Measurements from ENCODE around the gene CST7.
A peak's percentile ranks its signal among the peaks of the same experiment; 100 is the strongest.

Gene CST7

DNA sequence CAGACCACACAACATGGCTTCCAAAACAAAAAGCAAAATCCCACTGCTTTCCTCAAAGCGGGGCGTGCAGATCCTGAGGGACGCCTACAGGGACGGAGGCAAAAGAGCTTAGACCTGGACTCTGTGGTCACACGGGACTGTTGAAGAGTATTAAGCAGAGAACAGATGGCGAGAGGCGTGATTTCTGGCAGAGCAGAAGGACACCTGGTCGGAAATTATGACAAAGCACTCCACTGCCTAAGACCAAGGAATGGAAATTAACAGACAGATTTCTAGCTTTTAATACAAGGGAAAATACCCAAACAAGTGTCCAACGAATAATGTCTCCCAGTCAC, 15.4 kb downstream of the CST7 start:
- DNase-seq (ENCODE audit: low spot score): no peak

DNA sequence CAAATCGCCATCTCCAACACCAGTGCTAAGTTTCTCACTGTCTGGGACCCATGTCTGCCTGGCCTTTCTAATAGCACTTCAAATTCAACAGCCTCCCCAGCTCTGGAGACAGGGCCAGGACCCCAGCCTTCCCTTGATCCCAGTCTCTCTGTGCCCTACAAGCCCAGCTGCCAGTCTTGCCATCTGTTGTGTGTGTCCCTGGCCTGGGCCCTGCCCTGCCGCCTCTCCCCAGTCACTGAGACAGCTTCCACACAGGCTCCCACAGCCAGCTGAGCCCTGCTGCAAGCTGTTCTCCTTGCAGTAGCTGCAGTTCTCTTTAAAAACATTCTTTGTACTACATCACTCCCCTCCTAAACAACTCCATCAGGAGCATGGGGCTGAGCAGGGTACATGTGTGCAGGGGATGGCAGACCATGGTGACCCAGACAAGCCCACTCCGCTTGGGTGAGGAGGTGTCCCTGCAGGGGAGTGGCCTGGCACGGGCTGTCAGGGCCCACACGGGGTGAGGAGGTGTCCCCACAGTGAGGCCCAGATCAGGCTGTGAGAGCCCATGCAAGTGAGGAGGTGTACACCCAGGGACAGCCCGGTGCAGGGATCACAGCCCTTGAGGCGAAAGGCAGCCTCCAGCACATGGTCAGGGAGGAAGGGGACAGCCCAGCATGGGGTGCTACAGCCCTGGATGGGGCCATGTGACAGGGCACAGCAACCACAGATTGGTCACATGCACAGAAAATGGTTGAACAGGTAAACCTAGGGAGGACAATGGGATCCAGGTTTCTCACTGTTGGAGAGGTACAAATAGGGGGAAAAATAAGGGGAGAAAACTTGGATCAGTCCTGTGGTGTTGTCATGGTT, 16.2 kb downstream of the CST7 start:
- no peak for DNase-seq (ENCODE audit: low spot score)

DNA sequence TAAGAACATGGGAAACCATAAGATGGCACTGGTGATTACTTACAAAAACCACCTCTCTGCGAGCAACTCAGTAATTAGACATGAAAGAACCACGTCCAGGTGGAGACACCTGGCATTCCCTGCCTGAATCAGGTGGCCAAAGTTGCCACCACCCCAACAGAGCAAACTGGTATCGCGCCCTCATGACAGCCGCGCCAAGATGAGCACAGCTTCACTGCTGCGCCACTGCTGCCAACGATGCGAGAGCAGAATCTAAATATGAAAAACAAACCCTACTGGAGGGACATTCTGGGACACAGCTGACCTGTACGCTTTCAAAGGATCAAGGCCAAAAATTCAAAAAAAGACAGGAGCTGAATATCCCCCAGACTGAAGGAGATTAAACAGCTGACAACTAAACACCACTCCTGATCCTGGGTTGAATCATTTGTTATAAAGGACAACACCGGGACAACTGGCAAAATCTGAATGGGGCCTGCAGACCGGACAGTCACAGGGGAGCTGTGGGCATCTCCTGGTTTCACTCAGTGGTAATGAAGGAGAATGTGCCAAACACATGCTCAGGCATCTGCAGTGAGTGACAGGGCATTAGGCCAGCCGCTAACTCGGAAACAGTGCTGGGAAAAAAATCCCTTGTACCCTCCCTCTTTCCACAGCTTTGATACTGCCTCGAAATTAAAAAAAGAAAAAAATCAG, 17.4 kb downstream of the CST7 start:
- no peak for DNase-seq (ENCODE audit: low spot score)

- no peak for DNase-seq (ENCODE audit: low spot score)
Observed at GRCh38 chr20:24968278-24968800, 19.3 kb downstream of the CST7 start.

DNA sequence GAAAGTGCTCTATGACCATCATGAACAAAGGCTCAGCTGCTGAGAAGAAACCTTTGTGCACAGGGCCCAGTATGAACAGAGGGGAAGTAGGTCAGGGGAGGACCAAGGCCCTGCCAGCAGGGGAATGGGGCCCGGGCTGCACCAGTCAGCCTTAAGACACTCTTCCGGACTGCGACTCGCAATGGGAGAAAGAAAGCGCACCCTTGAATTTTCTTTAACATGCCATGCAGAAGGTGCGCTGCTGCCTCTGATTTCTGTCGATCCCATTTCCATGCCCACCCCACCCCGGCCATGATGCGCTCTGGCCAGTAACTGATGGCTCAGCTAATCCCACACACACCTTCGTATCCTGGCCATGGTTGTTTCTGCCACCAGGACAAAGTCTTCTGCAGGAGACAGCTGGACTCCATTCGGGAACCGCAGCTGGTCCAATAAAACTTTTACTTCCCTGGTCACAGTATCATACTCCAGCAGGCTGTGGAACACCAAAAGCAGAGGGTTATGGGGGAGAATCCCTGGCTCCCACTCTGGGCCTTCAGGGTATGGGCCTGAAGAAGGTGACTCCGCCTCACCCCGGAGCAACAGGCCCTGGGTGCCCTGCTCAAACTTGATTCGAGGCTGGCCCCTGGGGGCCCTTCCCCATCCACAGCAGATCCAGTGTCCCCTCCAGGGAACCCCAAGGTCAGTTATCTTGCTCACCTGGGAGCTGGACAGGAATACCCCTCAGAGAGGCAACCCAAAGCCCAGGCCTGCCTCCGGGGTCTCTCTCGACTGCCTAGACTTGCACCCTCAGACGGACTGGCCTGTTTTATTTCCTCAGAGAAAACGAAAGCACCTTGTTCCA, 20.3 kb downstream of the CST7 start:
- no peak for DNase-seq (ENCODE audit: low spot score)

DNA sequence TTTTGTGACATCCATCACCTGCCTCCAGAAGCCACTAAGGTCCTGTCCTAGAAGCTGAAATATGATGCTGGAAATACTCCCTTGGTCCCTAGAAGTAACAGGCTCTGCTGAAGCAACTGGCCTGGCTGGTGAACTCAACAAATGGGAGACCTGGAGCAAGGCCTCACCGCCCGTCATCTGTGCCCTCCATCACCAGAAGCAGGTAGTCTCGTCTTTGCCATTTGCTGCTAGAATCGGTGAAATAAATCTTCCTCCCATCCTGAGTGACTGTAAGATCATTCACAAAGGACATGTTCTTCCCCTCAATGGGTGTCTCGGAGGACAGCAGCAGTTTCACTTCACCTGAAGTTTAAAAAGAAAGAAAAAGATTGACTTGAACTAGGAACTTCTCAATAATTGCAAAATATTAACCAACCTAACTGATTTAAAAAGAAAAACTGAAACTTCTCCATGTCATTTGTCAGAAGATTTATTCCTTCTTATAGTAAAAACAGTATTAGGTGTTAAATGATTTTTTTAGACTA, 21.0 kb downstream of the CST7 start:
- no peak for DNase-seq (ENCODE audit: low spot score)

DNA sequence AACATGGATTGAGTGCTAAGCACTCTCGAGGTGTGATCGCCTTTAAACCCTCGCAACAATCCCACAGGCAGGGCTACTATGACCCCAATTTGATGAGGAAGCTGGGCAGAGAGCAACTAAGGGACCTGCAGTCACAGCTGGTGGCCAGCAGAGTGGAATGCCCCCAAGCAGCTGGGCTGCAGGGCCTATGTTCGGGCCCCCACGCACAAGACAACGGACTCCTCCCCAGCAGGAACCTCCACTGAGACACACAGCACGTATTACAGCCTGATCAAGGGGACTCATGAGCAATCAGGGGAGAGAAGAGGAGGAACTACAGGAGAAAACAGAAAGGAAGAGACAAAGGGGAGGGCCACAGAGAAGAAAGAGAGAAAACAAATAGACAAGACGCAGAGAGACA, 21.7 kb downstream of the CST7 start:
- peak; percentile 57 for DNase-seq (ENCODE audit: low spot score)

GRCh38 chr20:24971376-24972101, 22.5 kb downstream of the CST7 start:
- no peak for DNase-seq (ENCODE audit: low spot score)

DNA sequence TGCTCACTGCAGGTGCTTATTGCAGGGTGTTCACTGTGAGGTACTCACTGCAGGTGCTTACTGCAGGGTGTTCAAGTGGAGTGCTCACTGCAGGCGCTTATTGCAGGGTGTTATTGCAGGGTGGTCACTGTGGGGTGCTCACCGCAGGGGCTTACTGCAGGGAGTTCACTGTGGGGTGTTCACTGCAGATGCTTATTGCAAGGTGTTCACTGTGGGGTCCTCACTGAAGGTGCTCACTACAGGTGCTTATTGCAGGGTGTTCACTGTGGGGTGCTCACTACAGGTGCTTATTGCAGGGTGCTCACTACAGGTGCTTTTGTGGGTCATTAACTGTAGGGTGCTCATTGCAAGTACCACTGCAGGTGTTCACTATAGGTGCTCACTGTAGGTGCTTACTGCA, 23.3 kb downstream of the CST7 start:
- no peak for DNase-seq (ENCODE audit: low spot score)

GRCh38 chr20:24977336-24977735, 28.3 kb downstream of the CST7 start:
- no peak for DNase-seq (ENCODE audit: low spot score)

GRCh38 chr20:24977797-24978196, 28.7 kb downstream of the CST7 start:
- DNase-seq (ENCODE audit: low spot score): peak; percentile 82

GRCh38 chr20:24978513-24978912, 29.4 kb downstream of the CST7 start:
- DNase-seq (ENCODE audit: low spot score): peak; percentile 79

- no peak for DNase-seq (ENCODE audit: low spot score)
Observed at GRCh38 chr20:24979036-24979960, 30.2 kb downstream of the CST7 start.

GRCh38 chr20:24980291-24981053, 31.4 kb downstream of the CST7 start:
- no peak for DNase-seq (ENCODE audit: low spot score)

GRCh38 chr20:24981282-24981681, 32.2 kb downstream of the CST7 start:
- DNase-seq (ENCODE audit: low spot score): no peak

DNA sequence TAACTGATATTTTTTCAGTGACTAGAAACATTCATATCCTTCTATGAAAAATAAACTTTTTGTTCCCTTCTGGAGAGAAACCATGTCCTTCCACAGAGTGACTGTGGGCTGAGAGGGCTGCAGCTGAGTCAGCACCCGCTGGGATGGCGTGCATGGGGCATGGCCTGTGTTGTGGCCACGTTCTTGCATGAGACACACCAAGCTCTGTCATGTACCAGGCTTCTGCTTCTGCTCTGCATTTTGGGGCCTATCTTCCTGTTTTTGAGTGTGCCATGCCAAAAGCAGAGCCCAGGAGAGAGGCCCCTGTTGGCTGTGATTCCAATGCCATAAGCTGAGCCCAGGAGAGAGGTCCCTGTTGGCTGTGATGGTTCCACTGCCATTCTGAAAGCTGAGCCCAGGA, 32.7 kb downstream of the CST7 start:
- DNase-seq (ENCODE audit: low spot score): peak; percentile 74

DNA sequence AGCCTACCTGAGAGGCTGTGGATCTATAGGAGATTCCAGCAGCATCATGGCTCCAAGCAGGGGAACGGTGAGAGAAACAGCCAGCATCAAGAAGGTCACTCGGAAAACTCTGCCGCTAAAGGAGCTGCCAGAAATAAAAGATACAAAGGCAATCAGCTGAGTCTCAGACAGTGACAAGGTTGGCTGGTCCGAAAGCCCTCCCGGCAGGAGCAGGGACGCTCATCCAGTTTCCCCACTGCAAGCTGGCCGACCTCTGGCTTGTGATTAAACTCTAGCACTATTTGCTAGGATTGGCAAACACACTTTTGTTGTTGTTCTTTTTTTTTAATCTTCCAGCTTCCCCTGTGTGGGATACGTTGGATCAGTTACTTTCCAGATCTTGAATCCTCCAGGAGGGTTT, 34.8 kb downstream of the CST7 start:
- DNase-seq (ENCODE audit: low spot score): no peak

DNA sequence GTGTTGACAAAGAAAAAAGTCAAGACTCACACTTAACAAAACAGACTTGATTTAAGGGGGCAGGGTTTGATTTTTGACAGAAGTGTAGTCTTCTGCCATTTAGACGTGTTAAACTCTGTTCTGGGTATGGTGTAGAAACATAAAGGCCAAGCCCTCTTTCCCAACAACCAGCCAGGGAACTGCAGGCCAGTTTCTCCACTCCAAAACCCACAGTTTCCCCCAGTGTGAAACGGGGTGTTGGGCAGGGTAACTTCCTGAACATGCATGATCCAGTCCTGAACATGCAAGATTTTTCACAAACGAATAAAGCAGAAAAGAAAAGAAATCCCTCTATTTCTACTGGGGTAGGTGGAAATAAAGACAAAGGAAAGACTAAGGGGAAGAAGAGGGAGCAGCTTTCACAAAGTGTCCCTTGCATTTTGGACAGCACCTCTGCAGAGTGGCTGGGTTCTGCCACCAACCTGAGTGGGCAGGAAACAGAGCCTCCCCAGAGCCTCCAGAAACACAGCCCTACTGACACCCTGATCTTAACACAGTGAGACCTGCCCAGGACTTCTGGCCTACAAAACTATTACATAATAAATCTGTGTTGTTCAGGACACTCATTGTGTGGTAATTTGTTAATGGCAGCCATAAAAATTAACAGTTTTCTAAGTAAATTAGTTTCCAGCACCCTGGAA, 36.0 kb downstream of the CST7 start:
- DNase-seq (ENCODE audit: low spot score): no peak

DNA sequence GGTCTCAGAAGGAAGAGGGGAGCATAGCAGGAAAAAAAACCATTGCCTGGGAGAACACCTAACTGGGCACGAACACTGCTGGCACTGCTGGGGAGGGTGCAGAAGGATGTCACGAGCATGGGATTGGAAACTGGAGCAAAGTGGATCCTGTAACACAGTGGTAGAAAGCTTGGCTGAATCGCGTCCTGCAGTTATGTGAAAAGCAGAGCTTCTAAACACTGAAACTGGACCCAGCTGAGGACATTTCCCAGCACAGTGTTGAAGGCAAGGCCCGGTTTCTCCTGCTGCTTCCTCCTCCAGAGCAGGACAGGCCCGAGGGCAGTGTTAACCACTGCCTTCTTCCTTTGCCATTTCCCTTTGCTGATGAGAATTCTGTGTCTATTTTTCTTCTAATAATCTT, 36.7 kb downstream of the CST7 start:
- DNase-seq (ENCODE audit: low spot score): no peak
